ENCODE measurements around the gene HPS1.

Gene HPS1

DNA sequence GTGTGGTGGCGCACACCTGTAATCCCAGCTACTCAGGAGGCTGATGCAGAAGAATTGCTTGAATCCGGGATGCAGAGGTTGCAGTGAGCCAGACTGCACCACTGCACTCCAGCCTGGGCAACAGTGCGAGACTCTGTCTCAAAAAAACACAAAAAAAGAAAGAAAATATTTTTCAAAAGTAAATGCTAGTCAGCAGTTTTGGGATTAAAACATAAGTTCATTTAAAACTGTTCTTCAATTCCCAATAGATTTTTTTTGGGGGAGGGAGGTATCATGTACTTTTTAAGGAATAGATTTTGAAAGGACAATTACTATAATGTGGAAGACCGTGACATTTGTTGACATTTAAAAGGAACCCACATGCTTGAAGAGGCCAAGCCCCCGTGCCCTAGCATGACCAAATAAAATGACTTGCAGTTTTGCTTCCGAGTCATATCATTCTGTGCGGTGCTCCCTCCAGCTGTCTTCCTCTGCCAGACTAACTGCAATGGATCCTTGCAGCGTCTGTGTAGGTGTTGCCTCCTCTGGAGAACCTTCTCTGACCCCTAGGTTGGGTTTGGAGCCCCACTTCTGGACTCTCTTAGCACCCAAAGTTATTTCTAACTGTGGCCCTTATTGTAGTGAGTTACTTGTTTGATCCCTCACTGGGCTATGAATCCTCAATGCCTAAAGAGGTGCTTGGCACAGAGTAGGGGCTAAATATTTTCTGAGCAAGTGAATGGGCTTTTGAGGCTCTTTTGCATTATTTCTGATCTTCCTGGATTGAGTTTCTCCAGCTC, 17.4 kb upstream of the HPS1 start:
- no peak for DNase-seq (ENCODE audit: low read depth)

DNA sequence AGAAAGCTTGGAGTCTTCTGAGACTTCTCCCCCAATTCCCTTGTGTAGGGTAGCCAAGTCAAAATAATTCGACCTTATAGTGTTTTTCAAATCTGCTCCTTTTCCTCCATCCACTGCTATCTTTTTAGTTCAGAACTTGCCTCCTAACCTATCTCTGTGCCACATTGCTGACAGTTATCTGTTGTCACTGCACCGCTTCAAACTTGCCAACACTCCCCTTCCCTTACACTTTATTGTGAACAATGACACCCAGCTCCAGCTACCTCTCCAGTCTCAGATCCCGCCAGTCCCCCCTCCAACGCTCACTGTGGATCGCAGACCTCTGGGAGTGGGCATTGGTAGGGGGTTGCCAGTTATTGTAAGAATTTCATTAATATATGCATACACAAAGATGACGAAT, 16.3 kb upstream of the HPS1 start:
- DNase-seq (ENCODE audit: low read depth) = no peak

DNA sequence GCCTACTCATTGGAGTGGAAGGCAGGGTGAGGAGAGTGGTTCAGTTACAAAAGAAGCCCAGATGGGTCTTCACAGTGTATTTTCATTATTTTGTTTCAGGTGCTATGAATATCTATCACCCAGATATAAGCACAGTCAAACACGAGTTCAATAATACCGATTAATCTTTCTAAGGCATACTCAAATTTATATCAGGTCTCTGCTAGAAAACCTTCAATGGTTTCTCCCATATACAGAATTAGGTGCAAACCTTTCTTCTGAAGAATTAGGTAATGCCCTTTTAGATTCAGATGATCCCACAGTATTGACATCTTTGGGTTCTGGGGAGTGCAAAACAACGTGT, 14.7 kb upstream of the HPS1 start:
- DNase-seq (ENCODE audit: low read depth) = no peak

DNA sequence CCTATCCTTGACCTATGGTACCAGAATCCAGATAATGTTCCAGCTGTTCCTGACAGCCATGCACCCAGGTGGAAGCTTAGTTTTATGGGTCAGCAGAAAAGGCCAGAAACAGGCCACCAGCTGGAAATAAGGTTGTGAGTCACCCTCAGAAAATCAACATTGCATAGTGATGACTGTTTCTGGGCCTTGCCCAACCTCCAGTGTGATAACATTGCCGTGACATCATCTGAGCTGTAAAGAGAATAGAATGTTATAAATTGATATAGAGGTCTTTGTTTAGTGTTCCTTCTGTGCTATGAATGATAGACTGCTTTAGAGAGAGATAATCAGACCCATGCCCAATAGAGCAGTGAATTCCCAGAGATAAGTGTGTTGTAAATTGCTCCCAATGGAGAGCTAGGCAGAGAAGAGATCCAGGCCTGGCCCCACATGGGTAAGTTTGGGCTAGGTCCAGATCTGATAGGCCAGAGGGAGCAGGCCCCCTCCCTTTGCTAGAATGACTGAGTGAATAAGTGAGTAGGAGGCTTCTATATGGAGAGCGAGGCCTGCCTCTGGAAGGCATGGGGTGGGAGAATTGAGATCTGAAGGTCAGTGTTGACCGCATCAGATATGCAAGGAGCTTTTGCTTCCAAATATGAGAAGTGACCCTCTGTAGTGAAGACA, 14.2 kb upstream of the HPS1 start:
- DNase-seq (ENCODE audit: low read depth) = peak; percentile 73

DNA sequence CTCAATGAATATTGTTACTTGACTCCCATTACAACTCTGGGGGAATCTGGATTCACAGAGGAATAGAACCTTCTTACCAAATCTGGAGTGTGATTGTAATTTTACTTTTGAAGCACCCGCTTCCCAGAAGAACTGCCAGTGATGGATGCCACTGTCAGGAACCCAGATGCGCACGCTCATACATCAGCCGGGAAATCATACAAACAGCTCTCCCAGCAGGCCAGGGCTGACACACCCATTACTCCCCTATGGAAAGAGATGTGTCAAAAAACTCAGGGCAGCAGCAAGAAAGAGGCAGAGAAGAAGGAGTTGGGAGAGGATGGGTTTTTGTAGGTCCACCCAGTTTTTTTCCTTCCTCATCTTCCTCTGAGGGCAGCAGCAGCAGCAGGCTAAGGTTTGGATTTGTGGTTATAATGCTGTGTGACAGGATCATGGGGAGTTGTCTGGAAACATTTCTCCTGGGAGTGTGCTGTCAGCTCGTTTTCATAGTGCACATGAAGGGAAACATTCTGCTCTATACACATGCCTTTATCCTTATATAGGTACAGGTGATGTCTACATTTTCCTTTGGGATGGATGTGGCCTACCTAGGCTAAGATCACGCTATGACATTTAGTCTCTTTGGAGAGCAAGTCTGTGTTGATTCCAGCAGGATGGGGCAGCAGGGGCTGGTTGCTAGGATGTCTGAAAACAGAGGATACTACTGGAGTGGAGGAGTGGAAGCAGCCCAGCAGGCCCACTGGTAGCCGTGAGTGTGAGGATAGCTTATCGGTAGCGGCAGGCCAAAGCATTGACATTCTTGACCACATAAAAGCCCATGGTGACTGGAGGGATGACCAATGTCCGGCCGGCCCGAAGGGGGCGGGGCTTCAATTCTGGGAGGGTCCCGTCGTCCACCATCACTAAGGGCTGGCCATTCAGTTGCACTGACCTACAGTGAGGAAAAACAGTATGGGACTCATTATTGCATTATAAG, 12.4 kb upstream of the HPS1 start:
- DNase-seq (ENCODE audit: low read depth) = no peak

DNA sequence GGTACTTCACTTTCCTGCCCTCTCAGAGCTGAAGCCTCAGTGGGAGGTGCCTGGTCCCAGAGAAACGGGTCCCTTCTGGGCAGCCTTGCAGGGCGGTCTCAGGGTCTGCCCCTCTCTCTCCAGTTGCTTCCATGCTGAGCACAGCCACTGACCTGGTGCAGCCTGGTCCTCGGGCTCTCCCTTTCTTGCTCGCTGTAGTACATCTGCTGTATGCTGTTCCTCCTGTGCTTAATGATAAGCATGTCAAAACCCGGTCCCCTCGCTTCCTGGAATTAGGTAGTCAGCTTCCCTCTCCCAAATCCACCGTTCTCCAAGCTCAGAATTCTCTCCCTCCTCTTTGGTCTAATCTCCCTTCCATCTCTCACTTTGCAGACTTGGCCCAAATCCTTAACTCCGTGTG, 11.0 kb upstream of the HPS1 start:
- no peak for DNase-seq (ENCODE audit: low read depth)

DNA sequence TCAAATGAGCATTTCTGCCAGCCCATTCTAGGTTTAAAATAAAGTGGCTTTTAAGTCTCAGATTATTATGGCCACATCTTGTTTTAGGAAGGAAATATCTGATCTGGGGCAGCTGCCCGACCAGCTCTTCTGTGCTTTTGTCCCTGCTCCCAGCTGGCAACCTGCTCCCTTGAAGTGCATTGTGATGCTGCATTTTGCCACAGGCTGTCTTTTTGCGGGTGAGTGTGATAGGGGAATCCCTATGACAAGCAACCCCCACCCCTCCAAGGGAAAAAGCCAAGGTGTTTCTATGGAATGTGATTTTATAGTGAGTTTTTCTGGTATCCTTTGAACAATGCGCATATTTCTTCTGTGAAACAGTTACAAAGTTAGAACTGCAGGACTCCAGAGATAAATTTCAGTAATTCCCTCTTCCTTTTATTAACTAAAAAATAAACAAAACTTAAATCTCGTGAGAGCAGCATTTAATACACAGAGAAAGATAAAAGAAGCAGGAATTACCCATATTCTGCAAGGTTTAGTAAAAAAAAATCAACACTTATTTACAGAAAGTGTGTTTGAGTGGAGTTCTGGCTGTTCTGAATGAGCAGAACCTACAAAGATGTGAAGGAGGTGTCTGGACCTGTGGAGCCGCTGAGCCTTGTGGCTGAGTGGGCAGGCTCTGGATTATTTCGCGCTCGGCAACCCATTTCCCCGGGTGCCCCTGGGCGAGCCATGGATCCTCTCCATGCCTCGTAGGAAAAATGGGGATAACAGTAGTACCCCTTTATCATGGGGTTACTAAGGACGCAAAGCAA, 10.1 kb upstream of the HPS1 start:
- DNase-seq (ENCODE audit: low read depth) = no peak

DNA sequence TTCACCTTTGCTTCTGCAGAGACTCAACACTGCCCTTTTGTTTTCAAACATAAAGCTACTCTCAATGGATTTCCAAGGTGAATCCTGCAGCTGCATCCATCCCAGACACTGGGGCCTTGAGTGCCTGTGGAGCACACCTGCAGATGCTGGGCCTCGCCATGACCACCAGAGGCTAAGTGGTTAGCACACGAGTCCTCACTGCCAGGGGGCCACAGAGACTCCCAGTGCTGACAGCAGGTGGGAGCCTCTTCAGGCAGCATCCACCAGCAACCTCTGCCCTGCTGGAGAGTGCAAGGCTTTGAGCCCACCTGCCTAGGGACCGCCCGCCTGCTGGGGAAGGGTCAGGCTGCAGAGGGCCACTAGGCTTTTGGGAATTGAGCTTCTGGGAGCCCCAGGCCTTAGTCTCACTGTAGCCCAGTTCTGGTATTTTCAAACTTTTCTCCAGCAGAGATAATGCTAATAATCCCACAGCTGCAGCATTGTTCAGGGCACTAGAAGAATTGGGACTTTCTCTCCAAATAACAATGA, 9.4 kb upstream of the HPS1 start:
- DNase-seq (ENCODE audit: low read depth) = no peak

DNA sequence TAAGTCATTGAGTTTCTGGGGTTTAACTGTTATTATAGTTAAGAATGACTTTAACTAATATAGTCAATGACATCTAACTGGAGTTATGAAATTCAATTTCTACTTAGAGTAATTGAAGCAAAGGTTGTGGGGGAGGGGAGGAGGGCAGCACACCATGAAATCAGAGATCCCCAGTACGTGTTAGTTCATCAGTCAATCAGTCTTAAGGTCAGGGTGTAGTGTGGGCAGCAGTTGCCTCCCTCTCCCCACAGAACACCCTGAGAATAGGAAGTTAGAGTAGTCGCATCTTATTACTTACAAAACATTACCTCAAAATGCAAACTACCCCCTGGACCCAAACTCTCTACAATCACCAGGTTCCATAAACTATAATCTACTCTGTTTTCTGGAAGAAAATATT, 7.0 kb upstream of the HPS1 start:
- no peak for DNase-seq (ENCODE audit: low read depth)

DNA sequence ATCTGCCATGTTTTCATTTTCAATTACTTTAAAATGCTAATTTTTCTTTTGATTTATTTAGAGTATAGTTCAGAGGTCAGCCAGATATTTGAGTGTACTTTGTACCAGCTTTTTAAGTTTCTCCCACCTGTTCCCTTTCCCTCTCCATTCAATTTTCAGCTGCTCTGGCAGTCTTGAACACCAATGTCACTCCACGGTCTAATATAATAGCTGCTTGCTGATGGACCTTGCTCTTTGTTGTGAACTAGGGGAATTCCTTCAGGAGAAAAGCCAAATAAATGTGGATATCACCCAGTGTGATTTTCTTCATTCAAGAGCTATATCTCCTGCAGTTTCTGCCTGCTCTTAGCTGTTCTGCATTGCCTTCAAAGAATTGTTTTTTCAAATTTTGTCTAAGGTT, 3.9 kb upstream of the HPS1 start:
- no peak for DNase-seq (ENCODE audit: low read depth)

DNA sequence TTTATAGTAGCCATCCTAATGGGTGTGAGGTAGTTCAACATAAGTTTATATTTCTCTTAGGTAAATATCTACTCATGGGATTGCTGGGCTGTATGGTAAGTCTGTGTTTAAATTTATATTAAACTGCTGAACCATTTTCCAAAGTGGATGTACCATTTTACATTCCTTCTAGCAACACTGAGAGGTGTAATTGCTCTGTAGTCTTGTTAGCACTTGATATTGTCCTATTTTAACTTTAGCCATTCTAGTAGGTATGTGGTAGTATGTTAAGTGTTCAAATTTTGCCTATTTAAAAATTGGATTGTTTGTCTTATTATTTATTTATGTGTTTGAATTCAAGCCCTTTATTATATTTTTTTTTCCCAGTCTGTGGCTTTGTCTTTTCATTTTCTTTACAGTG, 2.6 kb upstream of the HPS1 start:
- DNase-seq (ENCODE audit: low read depth) = no peak

DNA sequence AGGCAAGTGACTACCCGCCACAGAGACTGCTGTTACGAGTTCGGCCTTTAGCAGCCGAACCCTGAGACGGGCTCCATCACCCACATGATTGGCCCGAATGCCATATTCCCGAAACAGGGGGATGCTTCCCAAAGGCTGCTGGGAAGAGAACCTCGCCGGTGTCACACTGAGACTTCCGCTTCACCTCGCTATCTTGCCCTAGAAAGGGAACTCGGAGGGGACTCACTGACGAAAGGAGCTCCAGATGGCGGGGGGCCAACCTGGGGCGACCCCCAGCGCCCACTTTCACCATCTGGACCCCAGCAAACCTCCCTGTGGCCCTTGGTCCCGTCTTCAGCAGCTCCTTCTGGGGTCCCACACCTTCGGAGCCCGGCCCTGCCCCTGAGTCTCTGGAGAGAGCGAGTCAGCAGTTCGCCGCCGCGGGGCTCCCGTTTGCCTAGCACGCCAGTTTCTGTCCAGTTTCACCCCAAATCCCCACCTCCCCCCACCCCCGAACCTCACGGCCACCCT, 529 bp downstream of the HPS1 start:
- DNase-seq (ENCODE audit: low read depth) = peak; percentile 14

DNA sequence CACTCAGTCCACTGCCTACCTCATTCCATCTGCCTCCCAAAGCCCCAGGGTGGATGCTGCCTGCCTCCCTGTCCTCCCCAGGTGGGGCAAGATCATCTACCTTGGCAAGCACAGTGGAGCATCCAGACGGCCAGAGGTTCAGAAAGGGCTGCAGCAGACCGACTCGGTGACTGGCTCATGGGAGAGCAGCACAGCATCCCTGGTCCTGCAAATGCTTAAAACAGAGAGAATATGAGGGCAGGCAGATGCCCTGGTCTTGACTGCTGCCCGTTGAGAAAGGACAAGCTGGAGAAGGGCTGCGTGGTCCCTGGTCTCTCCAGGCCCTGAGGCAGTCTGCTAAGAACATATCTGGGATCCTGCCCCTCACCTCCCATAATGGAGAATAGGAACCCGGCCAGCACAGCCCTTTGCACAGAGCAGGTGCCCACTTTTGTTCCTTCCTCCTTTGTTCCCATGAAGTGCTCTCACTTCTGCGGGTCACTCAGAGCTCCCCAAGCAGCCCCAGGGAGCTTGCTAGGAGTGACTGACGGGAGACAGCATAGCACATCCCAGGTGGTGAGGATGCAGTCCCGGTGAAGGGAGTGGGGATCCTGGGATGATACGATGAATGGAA, 1.4 kb downstream of the HPS1 start:
- no peak for DNase-seq (ENCODE audit: low read depth)

DNA sequence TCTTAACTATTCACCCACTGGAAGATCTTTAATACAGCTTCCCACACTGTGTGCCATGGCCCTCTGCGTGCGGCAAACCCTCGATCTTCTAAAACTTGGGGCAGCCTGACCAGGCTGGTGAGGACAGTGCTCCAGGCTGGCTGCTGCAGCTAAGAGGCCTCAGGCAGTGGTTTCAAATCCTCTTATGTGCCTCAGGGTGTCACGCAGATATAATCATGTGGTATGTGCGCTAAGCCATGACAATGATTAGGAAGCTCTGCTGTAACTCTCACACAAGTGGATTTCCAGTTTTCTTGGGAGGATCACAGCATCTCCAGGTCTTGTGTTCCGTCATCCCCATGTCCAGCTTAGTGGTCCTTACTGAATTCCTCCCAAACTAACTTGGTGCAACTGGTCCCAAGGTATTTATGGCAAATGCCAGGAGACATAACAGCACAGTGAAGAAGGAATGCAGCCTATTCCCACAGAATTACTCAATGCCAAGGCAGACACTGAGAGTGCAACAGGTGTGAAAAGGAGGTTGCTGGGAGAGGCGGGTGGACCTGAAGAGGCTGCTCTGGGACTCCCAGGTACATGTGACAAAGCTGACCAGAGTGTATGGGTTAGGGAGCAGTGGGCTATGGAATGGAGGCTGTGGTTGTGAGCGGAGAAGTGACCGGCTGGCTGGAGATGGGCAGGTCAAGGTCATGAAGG, 2.3 kb downstream of the HPS1 start:
- DNase-seq (ENCODE audit: low read depth) = no peak

DNA sequence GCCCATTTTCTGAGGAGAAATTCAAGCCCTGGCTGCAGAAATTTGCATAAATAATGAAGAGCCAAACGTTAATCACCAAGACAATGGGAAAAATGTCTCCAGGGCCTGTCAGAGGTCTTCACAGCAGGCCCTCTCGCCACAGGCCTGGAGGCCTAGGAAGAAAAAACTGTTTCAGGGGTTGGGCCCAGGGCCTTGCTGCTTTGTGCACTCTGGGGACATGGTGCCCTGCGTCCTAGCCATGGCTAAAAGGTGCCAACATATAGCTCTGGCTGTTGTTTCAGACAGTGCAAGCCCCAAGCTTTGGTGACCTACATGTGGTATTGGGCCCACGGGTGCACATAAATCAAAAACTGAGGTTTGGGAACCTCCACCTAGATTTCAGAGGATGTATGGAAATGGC, 8.0 kb downstream of the HPS1 start:
- DNase-seq (ENCODE audit: low read depth) = no peak

DNA sequence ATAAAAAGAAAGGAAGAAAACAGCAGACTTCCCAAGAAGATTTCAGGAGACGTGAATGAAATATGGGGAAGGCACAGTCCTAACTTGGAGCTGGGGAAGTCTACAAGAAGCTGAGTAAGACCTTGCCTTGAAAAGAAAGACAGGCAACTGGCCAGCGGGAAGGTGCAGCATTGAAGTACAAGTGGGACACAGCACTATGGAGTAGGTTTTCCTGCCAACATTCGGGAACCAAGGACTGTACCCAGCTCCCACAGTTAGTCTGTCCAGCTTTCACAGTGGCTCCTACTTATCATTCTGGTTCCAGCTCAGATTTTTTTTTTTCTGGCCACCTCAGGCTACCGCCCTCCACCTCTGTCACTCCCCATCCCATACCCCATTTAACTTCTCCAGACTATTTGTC, 10.0 kb downstream of the HPS1 start:
- no peak for DNase-seq (ENCODE audit: low read depth)

DNA sequence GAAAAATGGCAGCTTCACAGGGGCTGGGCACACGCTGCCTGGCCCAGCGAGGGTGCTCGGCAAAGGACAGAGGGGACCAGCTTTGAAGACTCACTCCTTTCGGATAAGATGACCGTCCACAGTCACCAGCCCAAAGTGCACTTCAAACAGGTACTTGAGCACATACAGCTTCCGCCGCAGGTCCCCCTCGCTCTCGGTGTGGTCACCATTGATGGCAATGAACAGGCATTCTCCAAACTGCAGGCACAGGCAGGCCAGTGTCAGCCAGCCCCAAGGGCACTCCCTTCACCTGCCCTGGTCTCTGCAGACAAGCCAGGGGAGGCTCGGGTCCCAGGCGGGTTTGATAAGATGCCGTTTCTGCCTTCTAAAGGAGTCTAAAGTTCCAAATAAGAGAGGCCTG, 11.6 kb downstream of the HPS1 start:
- no peak for DNase-seq (ENCODE audit: low read depth)

DNA sequence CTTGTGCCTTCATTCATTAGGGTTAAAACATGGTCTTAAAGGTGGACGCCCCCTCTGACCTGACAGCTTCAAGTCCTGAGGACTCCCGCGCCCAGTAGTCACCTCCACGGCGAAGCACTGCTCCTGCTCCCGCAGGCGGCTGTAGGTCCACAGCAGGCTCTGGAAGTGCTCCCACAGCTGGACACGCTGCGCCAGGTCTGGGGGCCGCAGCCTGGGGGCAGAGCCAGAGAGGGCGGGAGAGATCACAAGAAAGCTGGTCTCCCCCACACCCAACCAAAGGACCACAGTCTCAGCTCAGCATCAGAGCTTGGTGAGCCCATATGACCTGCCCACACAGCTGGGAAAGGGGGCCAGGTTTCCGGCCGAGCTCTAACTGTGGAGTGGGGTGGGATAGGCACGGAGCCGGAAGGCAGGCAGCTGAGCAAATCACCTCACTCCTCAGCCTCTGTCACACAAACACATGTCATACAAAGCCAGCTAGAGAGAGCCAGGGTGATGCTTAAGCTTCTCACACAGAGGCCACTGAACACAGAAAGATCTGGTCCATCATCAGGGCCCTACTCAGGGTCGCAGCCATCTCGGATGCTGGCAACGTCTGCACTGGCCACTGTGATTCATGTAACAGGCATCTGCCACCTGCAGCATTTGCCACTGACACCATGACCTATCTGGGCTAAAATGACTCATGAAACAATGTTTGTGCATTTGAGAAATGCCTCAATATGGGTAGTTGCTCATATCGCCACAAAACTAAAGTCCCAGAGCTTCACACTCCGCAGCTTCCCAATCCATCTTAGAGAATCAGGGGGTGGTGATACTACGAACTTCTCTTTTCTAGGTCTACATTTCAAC, 12.6 kb downstream of the HPS1 start:
- DNase-seq (ENCODE audit: low read depth) = no peak

DNA sequence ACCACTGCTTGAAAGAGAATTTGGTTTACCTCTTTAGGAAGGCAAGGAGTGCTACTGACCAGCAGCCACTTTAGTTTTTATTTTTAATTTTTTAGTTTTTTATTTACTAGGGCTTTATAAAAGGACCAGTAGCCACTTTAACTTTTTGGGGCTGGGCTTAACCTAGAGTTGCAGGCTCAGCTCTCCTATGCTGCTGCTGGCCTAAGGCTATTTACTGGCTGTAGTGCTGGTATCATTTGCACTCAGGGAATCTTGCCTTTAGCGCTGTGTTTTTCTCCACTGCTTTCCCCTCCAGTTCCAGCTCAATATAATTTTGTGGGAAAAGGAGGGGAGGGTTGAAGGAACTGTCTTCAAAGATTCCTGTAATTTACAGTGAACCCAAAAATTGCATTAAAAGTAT, 13.4 kb downstream of the HPS1 start:
- no peak for DNase-seq (ENCODE audit: low read depth)

DNA sequence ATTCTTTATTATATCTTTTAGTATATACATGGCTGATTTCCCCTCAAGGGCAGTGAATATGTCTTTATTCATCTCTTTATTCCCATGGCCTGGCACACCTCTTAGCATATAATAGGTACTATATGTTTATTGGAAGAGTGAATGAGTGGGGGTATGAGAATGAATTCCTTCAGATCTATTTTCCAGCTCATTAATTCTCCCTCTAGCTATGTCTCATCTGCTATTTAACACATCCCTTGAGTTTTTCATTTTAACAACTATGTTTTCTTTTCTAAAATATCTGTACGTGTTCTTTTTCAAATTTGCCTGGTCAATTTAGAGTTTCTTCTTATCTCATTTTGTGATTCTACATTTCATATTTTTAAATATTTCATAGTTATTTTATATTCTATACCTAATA, 14.4 kb downstream of the HPS1 start:
- no peak for DNase-seq (ENCODE audit: low read depth)
